Gastrocnemius medialis (tissue), 4 donors: ENCODE measurements around the gene ENAH.

Experiments used
- CTCF ChIP-seq, 5 experiments: fragments of 450-650 bp in 3 of 5; fragments of 200-600 bp in 2 of 5; sonication (generic) in 2 of 5; IDR thresholded peaks in 4 of 5; conservative IDR thresholded peaks in 1 of 5; 1 replicate in 4 of 5; 2 replicates in 1 of 5; pipeline ENCODE4 v1.5.1; 2016 to 2019; ENCODE audit warnings: antibody characterized with exemption in 5 of 5, mild to moderate bottlenecking in 3 of 5, moderate library complexity in 3 of 5
- POLR2A ChIP-seq, 2 donors: fragments of 450-650 bp; IDR thresholded peaks; one replicate each; pipeline ENCODE4 v1.6.1; 2017; ENCODE audit warnings: antibody characterized with exemption in 2 of 2, mild to moderate bottlenecking in 2 of 2, moderate library complexity in 2 of 2

- TF ChIP-seq CTCF (IDR thresholded peaks at IDR 0.05 in 4 of 5, conservative IDR thresholded peaks at IDR 0.05 in 1 of 5) (no peak), POLR2A (IDR thresholded peaks at IDR 0.05) (no peak)
Measured at GRCh38 chr1:225522588-225523262, 130.2 kb downstream of the ENAH start.
